ENCODE results near the gene ASAP3. TPM values are rescaled to one million over a fixed set of nuclear protein-coding genes. Genes with fewer than 3 reads are reported as not detected.
A peak's percentile ranks its signal among the peaks of the same experiment; 100 is the strongest.

Gene ASAP3
- total and polyA plus RNA-seq, 2 of the 13 experiments (the other 11 are each of a cell fraction or from before 2014, with no cell fraction given), result 32.6 to 37.0 TPM

DNA sequence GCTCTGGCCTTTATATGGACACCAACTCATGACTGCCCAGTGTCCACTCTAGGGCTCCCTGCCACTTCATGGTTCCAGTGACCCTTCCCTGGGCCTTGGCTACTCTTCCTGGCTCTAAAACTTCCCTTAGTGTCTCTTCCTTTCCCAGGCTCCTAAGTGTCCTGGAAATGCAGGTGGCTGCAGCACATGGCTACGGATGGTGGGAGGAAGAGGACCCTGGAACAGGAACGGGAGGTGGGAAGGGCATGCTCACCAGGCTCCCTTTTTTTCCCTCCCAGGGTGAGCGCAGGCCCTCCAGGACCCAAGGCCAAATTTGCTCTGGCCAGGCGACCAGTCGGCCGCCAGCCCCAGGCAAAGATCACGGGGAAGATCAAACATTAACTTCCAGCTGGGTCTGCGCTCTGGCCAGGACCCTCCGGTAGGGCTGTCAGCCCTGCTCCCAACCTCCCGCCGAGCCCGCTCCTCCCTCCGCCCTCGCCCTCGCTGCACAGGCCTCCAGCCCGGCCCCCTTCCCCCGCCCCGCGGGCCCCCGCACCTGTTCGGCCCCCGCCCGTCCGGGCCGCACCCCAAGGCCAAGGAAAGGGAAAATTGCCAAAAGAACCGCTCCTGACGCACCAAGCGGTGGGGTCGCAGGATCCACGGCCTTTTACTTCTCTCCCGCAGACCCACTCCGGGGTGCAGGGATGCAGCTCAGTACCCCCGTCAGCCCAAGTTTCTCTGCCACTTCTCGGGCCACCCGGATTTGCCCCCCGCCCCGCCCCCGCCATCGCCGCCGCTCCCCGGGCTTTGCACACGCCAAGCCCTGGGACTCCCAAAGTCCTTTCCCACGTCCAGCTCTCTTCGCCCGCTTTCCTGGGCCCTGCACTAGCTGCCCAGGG, 60.3 kb downstream of the ASAP3 start (continued):
- TF ChIP-seq, protein P1, sequence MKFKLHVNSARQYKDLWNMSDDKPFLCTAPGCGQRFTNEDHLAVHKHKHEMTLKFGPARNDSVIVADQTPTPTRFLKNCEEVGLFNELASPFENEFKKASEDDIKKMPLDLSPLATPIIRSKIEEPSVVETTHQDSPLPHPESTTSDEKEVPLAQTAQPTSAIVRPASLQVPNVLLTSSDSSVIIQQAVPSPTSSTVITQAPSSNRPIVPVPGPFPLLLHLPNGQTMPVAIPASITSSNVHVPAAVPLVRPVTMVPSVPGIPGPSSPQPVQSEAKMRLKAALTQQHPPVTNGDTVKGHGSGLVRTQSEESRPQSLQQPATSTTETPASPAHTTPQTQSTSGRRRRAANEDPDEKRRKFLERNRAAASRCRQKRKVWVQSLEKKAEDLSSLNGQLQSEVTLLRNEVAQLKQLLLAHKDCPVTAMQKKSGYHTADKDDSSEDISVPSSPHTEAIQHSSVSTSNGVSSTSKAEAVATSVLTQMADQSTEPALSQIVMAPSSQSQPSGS (CRISPR knock-in tag; IDR thresholded peaks at IDR 0.05), result peak; percentile 64
- TF ChIP-seq SP140L (CRISPR knock-in tag; IDR thresholded peaks at IDR 0.05; ENCODE audit: borderline replicate concordance), result no peak
- TF ChIP-seq MED1 (CRISPR knock-in tag; IDR thresholded peaks at IDR 0.05), result peak; percentile 79
- TF ChIP-seq AKNA (CRISPR knock-in tag; IDR thresholded peaks at IDR 0.05; ENCODE audit: borderline replicate concordance), result no peak
- TF ChIP-seq ZNF264 (CRISPR knock-in tag; IDR thresholded peaks at IDR 0.05), result 0 out of 2 replicates have a peak, but pooled peaks have one; percentile 48
- TF ChIP-seq ZNF572 (CRISPR knock-in tag; IDR thresholded peaks at IDR 0.05), result 0 out of 2 replicates have a peak, but pooled peaks have one; percentile 74
- peak; percentile 37; the same call in 1 of the 2 replicates for TF ChIP-seq ZNF605 (CRISPR knock-in tag; IDR thresholded peaks at IDR 0.05)
- TF ChIP-seq STAT5B (CRISPR knock-in tag; IDR thresholded peaks at IDR 0.05), result no peak
- 0 out of 2 replicates have a peak, but pooled peaks have one; percentile 36 for TF ChIP-seq ZNF335 (CRISPR knock-in tag; IDR thresholded peaks at IDR 0.05)
- peak; percentile 81; the same call in 1 of the 2 replicates for TF ChIP-seq ZBTB7A (CRISPR knock-in tag; IDR thresholded peaks at IDR 0.05)
- peak; percentile 19; the same call in 1 of the 2 replicates for TF ChIP-seq ZNF629 (CRISPR knock-in tag; conservative IDR thresholded peaks at IDR 0.05)
- no peak for TF ChIP-seq RAD51 (IDR thresholded peaks at IDR 0.05; ENCODE audit: borderline replicate concordance)
- TF ChIP-seq ZFP36 (IDR thresholded peaks at IDR 0.05; ENCODE audit: borderline replicate concordance, low read depth, low read length, partially characterized antibody), result no peak
- TF ChIP-seq GATAD1 (CRISPR knock-in tag; IDR thresholded peaks at IDR 0.05), result no peak
- 0 out of 2 replicates have a peak, but pooled peaks have one; percentile 62 for TF ChIP-seq DR1 (CRISPR knock-in tag; IDR thresholded peaks at IDR 0.05)
- TF ChIP-seq POGK (CRISPR knock-in tag; conservative IDR thresholded peaks at IDR 0.05), result no peak; the same call in 1 of the 2 replicates
- 0 out of 2 replicates have a peak, but pooled peaks have one; percentile 29 for TF ChIP-seq ESRRA (CRISPR knock-in tag; IDR thresholded peaks at IDR 0.05; ENCODE audit: low read depth)
- peak; percentile 38; the same call in 1 of the 2 replicates for TF ChIP-seq THAP8 (CRISPR knock-in tag; IDR thresholded peaks at IDR 0.05; ENCODE audit: borderline replicate concordance)
- peak; percentile 18 for TF ChIP-seq ASH2L (IDR thresholded peaks at IDR 0.05; ENCODE audit: insufficient read length, low read depth, low read length)
- peak; percentile 59 for TF ChIP-seq TBX2 (CRISPR knock-in tag; IDR thresholded peaks at IDR 0.05; ENCODE audit: borderline replicate concordance)

All from HepG2 (cell line).